GM23338 (cell line): ENCODE data around the gene AGFG2. TPM values are rescaled to one million over a fixed set of nuclear protein-coding genes. Genes with fewer than 3 reads are reported as not detected.
"Not testable (repeated sequence)": the region's sequence is repeated elsewhere in the genome, so short reads cannot be mapped to it uniquely, and the experiment has no call there.

Experiments
- ATAC-seq: fragments of 200-7000 bp; cut with Tn5 transposase; 3 replicates; pipeline ENCODE4 v1.9.1; 2020
- DNase-seq: peaks from one replicate; pipeline ENCODE4 v3.0.0-alpha.2; 2015; ENCODE audit warnings: low spot score
- H2AFZ ChIP-seq: fragments of 200-600 bp; sonication (generic); 2 replicates; pipeline ENCODE4 v1.8.0; 2016; ENCODE audit warnings: antibody characterized with exemption, mild to moderate bottlenecking, moderate library complexity
- H3F3A ChIP-seq: fragments of 200-600 bp; sonication (generic); replicated peaks from 2 replicates; pipeline ENCODE4 v1.8.0; 2017; ENCODE audit warnings: antibody characterized with exemption, mixed run types, low read depth
- H3K27ac ChIP-seq: fragments of 200-600 bp; sonication (generic); 2 replicates; pipeline ENCODE4 v1.6.1; 2016; ENCODE audit warnings: low read depth
- H3K27me3 ChIP-seq: fragments of 200-600 bp; sonication (generic); 2 replicates; pipeline ENCODE4 v1.8.0; 2016; ENCODE audit warnings: mild to moderate bottlenecking, mixed run types, moderate library complexity; ENCODE audit not compliant: insufficient read depth
- H3K36me3 ChIP-seq: fragments of 200-600 bp; sonication (generic); 2 replicates; pipeline ENCODE4 v1.8.0; 2016; ENCODE audit warnings: mild to moderate bottlenecking; ENCODE audit not compliant: insufficient read depth
- H3K4me1 ChIP-seq: fragments of 200-600 bp; sonication (generic); 2 replicates; pipeline ENCODE4 v1.8.0; 2016; ENCODE audit warnings: mild to moderate bottlenecking, moderate library complexity; ENCODE audit not compliant: insufficient read depth
- H3K4me2 ChIP-seq: fragments of 200-600 bp; sonication (generic); 2 replicates; pipeline ENCODE4 v1.7.1; 2017; ENCODE audit warnings: mixed run types
- H3K4me3 ChIP-seq: fragments of 200-600 bp; sonication (generic); 2 replicates; pipeline ENCODE4 v1.6.1; 2016; ENCODE audit warnings: mixed run types
- H3K79me2 ChIP-seq: fragments of 200-600 bp; sonication (generic); replicated peaks from 2 replicates; pipeline ENCODE4 v1.8.0; 2017; ENCODE audit warnings: mild to moderate bottlenecking; ENCODE audit not compliant: insufficient read depth
- H3K9me2 ChIP-seq: fragments of 200-600 bp; sonication (generic); 2 replicates; pipeline ENCODE4 v1.8.0; 2017; ENCODE audit not compliant: insufficient read depth
- H4K20me1 ChIP-seq: fragments of 200-600 bp; sonication (generic); replicated peaks from 2 replicates; pipeline ENCODE4 v1.8.0; 2017; ENCODE audit warnings: mild to moderate bottlenecking; ENCODE audit not compliant: insufficient read depth
- H3K27ac Mint-ChIP-seq: 2 replicates; pipeline ENCODE4 v1.8.0; 2020; ENCODE audit warnings: inconsistent platforms, mild to moderate bottlenecking, moderate library complexity, mixed read lengths
- H3K27me3 Mint-ChIP-seq: 3 replicates; pipeline ENCODE4 v1.8.0; 2022; ENCODE audit warnings: low read depth, mild to moderate bottlenecking, moderate library complexity, mixed read lengths, inconsistent platforms; ENCODE audit not compliant: insufficient read depth, poor library complexity
- H3K36me3 Mint-ChIP-seq: 3 replicates; pipeline ENCODE4 v1.8.0; 2021; ENCODE audit warnings: low read depth, mild to moderate bottlenecking, inconsistent platforms, moderate library complexity, mixed read lengths
- H3K4me1 Mint-ChIP-seq: 3 replicates; pipeline ENCODE4 v1.8.0; 2020; ENCODE audit warnings: mild to moderate bottlenecking, inconsistent platforms, mixed read lengths
- H3K4me3 Mint-ChIP-seq: 3 replicates; pipeline ENCODE4 v1.8.0; 2021; ENCODE audit warnings: moderate library complexity, mild to moderate bottlenecking, inconsistent platforms, mixed read lengths
- H3K9me3 Mint-ChIP-seq: 3 replicates; pipeline ENCODE4 v1.8.0; 2020; ENCODE audit warnings: moderate library complexity, mild to moderate bottlenecking, inconsistent platforms, mixed read lengths
- CTCF ChIP-seq, 2 experiments: fragments of 200-600 bp in 1 of 2; sonication (generic) in 1 of 2; conservative IDR thresholded peaks; 2 replicates each; pipeline versions ENCODE4 v1.5.1 to v1.6.1; 2016 to 2017; ENCODE audit warnings: antibody characterized with exemption in 2 of 2, low read depth in 2 of 2, mild to moderate bottlenecking in 2 of 2, moderate library complexity in 1 of 2
- ETS1 ChIP-seq: IDR thresholded peaks from 2 replicates; pipeline ENCODE4 v1.6.1; 2016; ENCODE audit warnings: antibody characterized with exemption
- NANOG ChIP-seq: IDR thresholded peaks from 2 replicates; pipeline ENCODE4 v1.6.1; 2016; ENCODE audit warnings: antibody characterized with exemption, borderline replicate concordance
- ZNF114 ChIP-seq: fragments of 250-450 bp; sonication (Bioruptor Pico); IDR thresholded peaks from 2 replicates; pipeline ENCODE4 v1.5.0; 2020; ENCODE audit warnings: mild to moderate bottlenecking, moderate library complexity
- ZNF331 ChIP-seq: fragments of 250-450 bp; sonication (Bioruptor Pico); IDR thresholded peaks from 2 replicates; pipeline ENCODE4 v1.5.0; 2020; ENCODE audit warnings: low read depth, mild to moderate bottlenecking, moderate library complexity
- polyA plus RNA-seq: library from polyadenylated mRNA; unstranded; fragments of >200 nt; fragmentation: Nextera tagmentation; extraction: Ambion mirVana; gene quantifications from 2 replicates; pipeline ENCODE4 v1.2.1, GENCODE V29; 2016
- total RNA-seq: library from RNA; depleted of rRNA; stranded (reverse); fragments of >200 nt; shearing (Covaris generic); gene quantifications from 2 replicates; pipeline ENCODE4 v1.2.3, GENCODE V29; 2014

Gene AGFG2
- total and polyA plus RNA-seq, 2 experiments from 2014 or later, result 2.3 to 8.9 TPM

- not testable (repeated sequence) for H3K36me3 ChIP-seq, H3K27ac ChIP-seq, H3K79me2 ChIP-seq, H3K4me3 ChIP-seq, H3K9me3 Mint-ChIP-seq, ATAC-seq, H4K20me1 ChIP-seq, H3K4me3 Mint-ChIP-seq, H3K4me1 ChIP-seq, H3K27ac Mint-ChIP-seq, H3K36me3 Mint-ChIP-seq, H3K9me2 ChIP-seq, H3K27me3 Mint-ChIP-seq, H3K4me1 Mint-ChIP-seq, H3K4me2 ChIP-seq, H3K27me3 ChIP-seq, DNase-seq, H3F3A ChIP-seq, H2AFZ ChIP-seq
Observed at GRCh38 chr7:100500743-100501142, 38.3 kb upstream of the AGFG2 start.

- H3K27ac ChIP-seq, H2AFZ ChIP-seq, ATAC-seq, H3K9me2 ChIP-seq, H3K27ac Mint-ChIP-seq, H3K4me1 Mint-ChIP-seq, H3K9me3 Mint-ChIP-seq, H3K27me3 Mint-ChIP-seq, H3K36me3 ChIP-seq, H4K20me1 ChIP-seq, DNase-seq, H3K4me2 ChIP-seq, H3F3A ChIP-seq, H3K79me2 ChIP-seq, H3K36me3 Mint-ChIP-seq, H3K4me1 ChIP-seq, H3K4me3 ChIP-seq, H3K4me3 Mint-ChIP-seq, H3K27me3 ChIP-seq: not testable (repeated sequence)
Observed at GRCh38 chr7:100504031-100504430, 35.0 kb upstream of the AGFG2 start.

- no peaks in the 10 kb centered on the region for H3K79me2 ChIP-seq
- H3K4me3 ChIP-seq, result no peak overlapping the region
- ATAC-seq (no peak), DNase-seq (no peak)
- Mint-ChIP-seq H3K4me1 (no peaks in the 10 kb centered on the region), H3K9me3 (no peaks in the 10 kb centered on the region), H3K4me3 (no peak overlapping the region), H3K27me3 (no peaks in the 10 kb centered on the region), H3K36me3 (no peaks in the 10 kb centered on the region), H3K27ac (no peak overlapping the region)
- no peak overlapping the region for H3K4me2 ChIP-seq
- H3K4me1 ChIP-seq, result no peaks in the 10 kb centered on the region
- no peaks in the 10 kb centered on the region for H3K9me2 ChIP-seq
- H2AFZ ChIP-seq, result peak overlapping the region; percentile 38; the same call in 1 of the 2 replicates
- no peak for TF ChIP-seq ZNF331 (CRISPR knock-in tag)
- no peak for TF ChIP-seq ZNF114
- no peak for TF ChIP-seq NANOG
- no peak overlapping the region for H3K27ac ChIP-seq
- no peaks in the 10 kb centered on the region for H4K20me1 ChIP-seq
- H3K36me3 ChIP-seq, result no peaks in the 10 kb centered on the region
- no peaks in the 10 kb centered on the region for H3K27me3 ChIP-seq
- no peaks in the 10 kb centered on the region for H3F3A ChIP-seq
Observed at GRCh38 chr7:100504887-100505611, 34.0 kb upstream of the AGFG2 start.

GRCh38 chr7:100506356-100506923 lies 32.6 kb upstream of the AGFG2 start:
- Histone ChIP-seq H3K79me2 (no peaks in the 10 kb centered on the region), H3K4me2 (no peak overlapping the region), H3K4me3 (no peak overlapping the region), H3K9me2 (no peaks in the 10 kb centered on the region), H3K27ac (no peak overlapping the region), H3F3A (no peaks in the 10 kb centered on the region), H3K36me3 (no peaks in the 10 kb centered on the region), H3K4me1 (no peaks in the 10 kb centered on the region), H3K27me3 (no peaks in the 10 kb centered on the region), H4K20me1 (no peaks in the 10 kb centered on the region), H2AFZ (no peak overlapping the region)
- H3K36me3 Mint-ChIP-seq, result no peaks in the 10 kb centered on the region
- no peaks in the 10 kb centered on the region for H3K27me3 Mint-ChIP-seq
- H3K27ac Mint-ChIP-seq, result no peak overlapping the region
- DNase-seq (peak; percentile 48), ATAC-seq (peak; percentile 59)
- no peak overlapping the region for H3K4me3 Mint-ChIP-seq
- no peak for TF ChIP-seq CTCF (conservative IDR thresholded peaks at IDR 0.05; ENCODE audit: low read depth in 2 of 2)
- TF ChIP-seq ETS1, result no peak
- no peaks in the 10 kb centered on the region for H3K4me1 Mint-ChIP-seq
- H3K9me3 Mint-ChIP-seq, result no peaks in the 10 kb centered on the region
